Subcutaneous adipose tissue (tissue), 4 donors: ENCODE measurements around the gene GPX1. TPM values are rescaled to one million over a fixed set of nuclear protein-coding genes. Genes with fewer than 3 reads are reported as not detected.

Experiments
- total RNA-seq, 4 donors: library from RNA; depleted of rRNA; stranded (reverse); fragments of >200 nt; gene quantifications; one replicate each; pipeline ENCODE4 v1.1.0, GENCODE V29; 2016
- TF ChIP-seq, protein P1 (sequence below): fragments of 450-650 bp; IDR thresholded peaks from one replicate; pipeline ENCODE4 v1.5.1; 2016; ENCODE audit warnings: low read depth, mild to moderate bottlenecking, control low read depth, antibody characterized with exemption, moderate library complexity

The GPX1 gene
- total RNA-seq, 4 donors from 2014 or later = 386 to 887 (median 696) TPM

DNA sequence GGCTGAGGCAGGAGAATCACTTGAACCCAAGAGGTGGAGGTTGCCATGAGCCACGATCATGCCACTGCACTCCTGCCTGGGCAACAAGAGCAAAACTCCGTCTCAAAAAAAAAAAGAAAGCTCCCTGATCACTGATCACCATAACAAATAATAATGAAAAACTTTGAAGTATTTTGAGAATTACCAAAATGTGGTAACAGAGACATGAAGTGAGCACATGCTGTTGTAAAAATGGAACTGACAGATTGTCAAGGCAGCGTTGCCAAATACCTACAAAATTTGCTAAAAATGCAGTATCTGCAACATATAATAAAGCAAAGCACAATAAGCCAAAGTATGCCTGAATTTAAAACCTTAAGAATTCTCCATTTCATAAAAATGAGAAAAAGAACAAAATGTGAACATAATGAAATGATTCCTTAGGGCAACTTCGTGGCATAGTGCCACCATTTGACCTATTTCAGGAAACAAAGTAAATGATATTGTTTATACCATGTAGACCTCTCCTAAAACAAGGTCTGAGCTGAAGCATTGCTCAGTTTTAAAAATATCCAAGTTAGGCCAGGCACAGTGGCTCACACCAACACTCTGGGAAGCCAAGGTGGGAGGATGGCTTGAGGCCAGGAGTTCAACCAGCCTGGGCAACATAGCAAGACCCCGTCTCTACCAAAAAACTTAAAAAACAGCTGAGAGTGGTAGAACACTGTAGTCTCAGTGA is 24.1 kb downstream of the GPX1 start:
- TF ChIP-seq, protein P1, sequence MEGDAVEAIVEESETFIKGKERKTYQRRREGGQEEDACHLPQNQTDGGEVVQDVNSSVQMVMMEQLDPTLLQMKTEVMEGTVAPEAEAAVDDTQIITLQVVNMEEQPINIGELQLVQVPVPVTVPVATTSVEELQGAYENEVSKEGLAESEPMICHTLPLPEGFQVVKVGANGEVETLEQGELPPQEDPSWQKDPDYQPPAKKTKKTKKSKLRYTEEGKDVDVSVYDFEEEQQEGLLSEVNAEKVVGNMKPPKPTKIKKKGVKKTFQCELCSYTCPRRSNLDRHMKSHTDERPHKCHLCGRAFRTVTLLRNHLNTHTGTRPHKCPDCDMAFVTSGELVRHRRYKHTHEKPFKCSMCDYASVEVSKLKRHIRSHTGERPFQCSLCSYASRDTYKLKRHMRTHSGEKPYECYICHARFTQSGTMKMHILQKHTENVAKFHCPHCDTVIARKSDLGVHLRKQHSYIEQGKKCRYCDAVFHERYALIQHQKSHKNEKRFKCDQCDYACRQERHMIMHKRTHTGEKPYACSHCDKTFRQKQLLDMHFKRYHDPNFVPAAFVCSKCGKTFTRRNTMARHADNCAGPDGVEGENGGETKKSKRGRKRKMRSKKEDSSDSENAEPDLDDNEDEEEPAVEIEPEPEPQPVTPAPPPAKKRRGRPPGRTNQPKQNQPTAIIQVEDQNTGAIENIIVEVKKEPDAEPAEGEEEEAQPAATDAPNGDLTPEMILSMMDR = no peak

DNA sequence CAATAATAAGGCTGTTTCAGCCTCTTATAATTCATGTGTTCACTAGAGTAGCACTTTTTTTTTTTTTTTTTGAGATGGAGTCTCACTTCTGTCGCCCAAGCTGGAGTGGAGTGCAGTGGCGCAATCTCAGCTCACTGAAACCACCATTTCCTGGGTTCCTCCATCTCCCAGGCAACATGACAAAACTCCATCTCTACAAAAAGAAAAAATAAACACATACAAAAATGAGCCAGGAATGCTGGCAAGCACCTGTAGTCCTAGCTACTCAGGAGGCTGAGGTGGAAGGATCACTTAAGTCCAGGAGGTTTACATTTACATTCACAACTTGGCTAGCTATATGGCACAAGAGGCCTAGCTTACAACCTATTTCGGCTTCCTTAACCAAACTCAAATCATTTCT is 25.1 kb downstream of the GPX1 start:
- TF ChIP-seq, protein P1 = no peak

DNA sequence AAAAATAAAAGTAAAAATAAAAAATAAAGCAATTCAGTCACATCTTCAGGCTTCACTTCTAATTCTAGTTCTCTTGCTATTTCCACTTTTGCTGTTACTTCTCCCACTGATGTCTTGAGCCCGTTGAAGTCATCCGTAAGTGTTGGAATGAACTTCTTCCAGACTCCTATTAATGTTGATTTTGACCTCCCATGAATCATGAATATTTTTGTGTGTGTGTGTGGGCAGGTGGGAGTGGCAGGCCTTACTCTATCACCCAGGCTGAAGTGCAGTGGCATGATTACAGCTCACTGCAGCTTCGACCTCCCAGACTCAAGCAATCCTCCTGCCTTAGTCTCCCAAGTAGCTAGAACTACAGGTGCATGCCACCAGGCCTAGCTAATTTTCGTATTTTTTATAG is 29.0 kb downstream of the GPX1 start:
- TF ChIP-seq, protein P1 = no peak

DNA sequence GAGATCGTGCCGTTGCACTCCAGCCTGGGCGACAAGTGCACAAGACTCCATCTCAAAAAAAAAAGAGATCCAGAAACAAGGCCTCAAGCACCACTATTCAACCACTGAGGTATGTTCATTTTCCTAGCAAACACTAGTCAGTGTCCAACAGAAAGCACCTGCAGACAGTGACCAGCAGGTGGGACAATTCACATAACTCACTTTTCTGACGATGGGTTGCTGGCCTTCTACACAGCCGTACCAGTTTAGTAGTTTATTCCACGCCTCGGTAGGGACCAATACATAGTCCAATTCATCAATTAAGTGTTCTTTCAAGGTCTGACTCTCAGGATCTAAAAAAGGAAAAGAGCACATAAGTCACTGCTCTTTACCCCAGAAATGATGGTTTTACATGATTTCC is 30.7 kb downstream of the GPX1 start:
- TF ChIP-seq, protein P1 = no peak

DNA sequence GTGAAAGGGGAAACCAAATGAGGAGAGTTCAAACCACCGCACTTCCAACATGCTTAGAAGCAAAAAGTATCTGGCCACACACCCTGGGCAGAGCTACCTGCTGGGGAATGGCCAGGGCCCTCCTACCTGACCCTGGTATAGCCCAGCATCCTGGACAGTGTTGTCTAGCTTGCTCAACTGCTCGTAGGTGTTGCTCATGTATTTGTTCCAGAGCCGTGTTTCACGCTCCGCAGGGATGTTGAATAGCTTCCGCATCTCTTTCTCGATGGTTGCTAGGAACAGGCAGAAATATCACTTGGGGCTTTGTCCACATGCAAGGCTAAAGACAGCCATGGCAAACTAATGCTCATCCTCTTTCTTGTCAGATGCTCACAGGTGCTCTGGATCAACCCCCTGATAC is 33.4 kb downstream of the GPX1 start:
- TF ChIP-seq, protein P1 = no peak

DNA sequence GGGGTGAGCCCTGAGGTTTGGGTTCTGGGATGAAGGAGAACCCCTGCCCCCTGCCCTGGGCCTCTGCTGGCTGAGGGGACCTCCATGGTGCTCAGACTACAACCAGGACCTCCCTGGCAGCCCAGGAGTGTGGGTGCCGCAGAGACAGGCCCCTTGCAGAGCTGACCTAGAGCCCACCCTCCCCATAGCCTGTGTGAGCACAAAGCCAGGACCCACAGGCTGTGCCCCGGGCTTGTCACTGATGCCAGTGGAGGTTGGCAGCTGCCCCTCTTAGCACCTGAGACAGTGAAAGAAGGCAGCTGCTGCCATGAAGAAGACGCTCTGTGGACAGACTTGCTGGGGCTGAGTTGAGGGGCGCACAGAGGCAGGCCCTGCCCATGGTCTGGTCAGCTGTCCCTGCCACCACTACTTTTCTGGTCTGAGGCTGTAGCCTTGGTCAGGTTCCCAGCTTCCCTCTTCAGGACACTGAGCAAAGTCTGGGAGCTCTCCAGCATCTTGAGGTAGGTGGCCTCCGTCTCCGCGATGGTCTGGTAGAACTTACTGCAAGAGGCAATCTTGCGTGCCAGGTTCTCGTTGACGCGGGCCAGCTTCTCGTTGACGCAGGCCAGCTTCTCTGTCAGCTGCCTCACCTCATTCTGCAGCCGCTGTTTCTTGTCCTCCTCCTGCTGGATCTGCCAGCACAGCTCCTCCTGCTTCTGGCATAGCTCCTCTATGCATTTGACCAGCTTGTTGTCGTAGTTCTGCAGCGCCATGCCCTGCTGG is 41.3 kb downstream of the GPX1 start:
- TF ChIP-seq, protein P1 = no peak

DNA sequence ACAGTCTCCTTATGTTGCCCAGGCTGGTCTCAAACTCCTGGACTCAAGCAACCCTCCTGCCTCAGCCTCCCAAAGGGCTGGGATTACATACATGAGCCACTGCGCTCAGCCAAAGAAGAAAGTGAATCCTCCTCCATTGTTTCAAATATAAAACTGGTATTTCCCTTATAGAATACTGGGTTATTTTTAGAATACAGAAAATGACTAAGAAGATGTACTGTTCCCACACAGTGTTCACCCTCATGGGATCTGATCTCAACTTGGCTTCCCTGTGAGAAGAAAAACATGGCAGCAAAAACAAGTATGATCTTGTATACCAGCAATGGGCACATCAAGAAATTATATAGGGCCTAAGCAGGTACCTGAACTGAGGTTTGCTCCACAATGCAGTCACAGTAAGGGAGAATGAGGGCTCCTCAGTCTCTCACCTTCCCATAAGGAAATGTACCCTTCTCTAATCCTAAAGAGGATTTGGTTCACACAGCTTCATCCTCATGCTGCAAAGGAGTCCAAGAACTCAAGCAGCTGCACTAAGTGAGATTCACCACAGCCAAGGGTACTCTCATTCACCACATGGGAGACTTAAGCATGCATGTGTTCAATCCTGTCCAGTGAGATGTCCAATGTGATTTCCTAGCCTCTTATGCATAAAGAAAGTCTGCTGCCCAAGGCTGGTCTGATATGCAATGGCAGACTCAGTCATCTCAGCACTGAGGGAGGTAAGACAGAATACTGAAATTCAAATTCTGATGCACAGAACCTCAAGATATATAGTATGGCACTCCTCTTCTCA is 44.1 kb downstream of the GPX1 start:
- TF ChIP-seq, protein P1 = no peak
